Measurements from ENCODE around the gene MYO1H.

Gene MYO1H

GRCh38 chr12:109448707-109449390 lies 101.1 kb downstream of the MYO1H start:
- no peak for DNase-seq (ENCODE audit: low spot score)

GRCh38 chr12:109449845-109450532 lies 102.3 kb downstream of the MYO1H start:
- peak; percentile 69 for DNase-seq (ENCODE audit: low spot score)

GRCh38 chr12:109450980-109451379 lies 103.3 kb downstream of the MYO1H start:
- DNase-seq (ENCODE audit: low spot score): no peak

- no peak for DNase-seq (ENCODE audit: low spot score)
Observed at GRCh38 chr12:109451400-109451799, 103.7 kb downstream of the MYO1H start.

- DNase-seq (ENCODE audit: low spot score): peak; percentile 52
Observed at GRCh38 chr12:109452489-109452888, 104.8 kb downstream of the MYO1H start.

GRCh38 chr12:109455706-109456105 lies 108.0 kb downstream of the MYO1H start:
- no peak for DNase-seq (ENCODE audit: low spot score)

GRCh38 chr12:109458086-109458485 lies 110.4 kb downstream of the MYO1H start:
- no peak for DNase-seq (ENCODE audit: low spot score)

GRCh38 chr12:109458771-109459208 lies 111.1 kb downstream of the MYO1H start:
- no peak for DNase-seq (ENCODE audit: low spot score)

- no peak for DNase-seq (ENCODE audit: low spot score)
Observed at GRCh38 chr12:109459247-109459646, 111.5 kb downstream of the MYO1H start.

- DNase-seq (ENCODE audit: low spot score): no peak
Observed at GRCh38 chr12:109460538-109460937, 112.8 kb downstream of the MYO1H start.

- DNase-seq (ENCODE audit: low spot score): no peak
Observed at GRCh38 chr12:109461049-109461845, 113.5 kb downstream of the MYO1H start.

- no peak for DNase-seq (ENCODE audit: low spot score)
Observed at GRCh38 chr12:109461846-109462756, 114.4 kb downstream of the MYO1H start.

- DNase-seq (ENCODE audit: low spot score): no peak
Observed at GRCh38 chr12:109462868-109463692, 115.4 kb downstream of the MYO1H start.

- no peak for DNase-seq (ENCODE audit: low spot score)
Observed at GRCh38 chr12:109463756-109464155, 116.1 kb downstream of the MYO1H start.

- no peak for DNase-seq (ENCODE audit: low spot score)
Observed at GRCh38 chr12:109464642-109465351, 117.1 kb downstream of the MYO1H start.

- DNase-seq (ENCODE audit: low spot score): no peak
Observed at GRCh38 chr12:109466305-109466704, 118.6 kb downstream of the MYO1H start.

- no peak for DNase-seq (ENCODE audit: low spot score)
Observed at GRCh38 chr12:109466821-109467220, 119.1 kb downstream of the MYO1H start.

- DNase-seq (ENCODE audit: low spot score): no peak
Observed at GRCh38 chr12:109467978-109468676, 120.4 kb downstream of the MYO1H start.

- DNase-seq (ENCODE audit: low spot score): no peak
Observed at GRCh38 chr12:109469517-109469916, 121.8 kb downstream of the MYO1H start.

- DNase-seq (ENCODE audit: low spot score): no peak
Observed at GRCh38 chr12:109473006-109473405, 125.3 kb downstream of the MYO1H start.

Data from D341Med (cell line).